Glomerular visceral epithelial cell (primary cell): ENCODE results near the gene SYNE3.

Experiments
- DNase-seq: peaks from one replicate; pipeline ENCODE4 v3.0.0-alpha.2; 2016; ENCODE audit errors: extremely low spot score

Gene SYNE3

GRCh38 chr14:95516554-95517181, at the start of gene SYNE3:
SYNE3 (minus strand) TSS chr14:95516650; CDS start chr14:95475821, 40,829 bp downstream.
- no peak for DNase-seq

- DNase-seq = no peak
Measured at GRCh38 chr14:95564060-95564459, 47.6 kb upstream of the SYNE3 start.

GRCh38 chr14:95562892-95563685, 46.6 kb upstream of the SYNE3 start:
- DNase-seq = peak; percentile 12

GRCh38 chr14:95561001-95561412, 44.6 kb upstream of the SYNE3 start:
- peak; percentile 87 for DNase-seq

GRCh38 chr14:95559203-95559602, 42.8 kb upstream of the SYNE3 start:
- DNase-seq = no peak

- DNase-seq = no peak
Measured at GRCh38 chr14:95557832-95558231, 41.4 kb upstream of the SYNE3 start.

- no peak for DNase-seq
Measured at GRCh38 chr14:95557291-95557690, 40.8 kb upstream of the SYNE3 start.

- DNase-seq = no peak
Measured at GRCh38 chr14:95555053-95555452, 38.6 kb upstream of the SYNE3 start.

GRCh38 chr14:95553141-95553540, 36.7 kb upstream of the SYNE3 start:
- DNase-seq = no peak

GRCh38 chr14:95551435-95551834, 35.0 kb upstream of the SYNE3 start:
- DNase-seq = no peak

GRCh38 chr14:95549656-95550585, 33.5 kb upstream of the SYNE3 start:
- no peak for DNase-seq

GRCh38 chr14:95548328-95548929, 32.0 kb upstream of the SYNE3 start:
- DNase-seq = no peak

- DNase-seq = peak; percentile 82
Measured at GRCh38 chr14:95547626-95548327, 31.3 kb upstream of the SYNE3 start.

GRCh38 chr14:95547272-95547625, 30.8 kb upstream of the SYNE3 start:
- no peak for DNase-seq

GRCh38 chr14:95545515-95546168, 29.2 kb upstream of the SYNE3 start:
- peak; percentile 73 for DNase-seq

- no peak for DNase-seq
Measured at GRCh38 chr14:95544588-95544987, 28.1 kb upstream of the SYNE3 start.

GRCh38 chr14:95543021-95543420, 26.6 kb upstream of the SYNE3 start:
- no peak for DNase-seq

GRCh38 chr14:95541932-95542930, 25.8 kb upstream of the SYNE3 start:
- no peak for DNase-seq

GRCh38 chr14:95541346-95541745, 24.9 kb upstream of the SYNE3 start:
- no peak for DNase-seq
